Stimulated activated CD8-positive, alpha-beta memory T cell treated with anti-CD3 and anti-CD28 coated beads, Interleukin-4, amount 100 ng/mL, for 48 hours (primary cell): Measurements from ENCODE around the gene CNEP1R1.

Source experiments
- DNase-seq: peaks from one replicate; pipeline ENCODE4 v3.0.0-alpha.2; 2020

CNEP1R1 gene

GRCh38 chr16:50021544-50021943 is 3.5 kb upstream of the CNEP1R1 start:
- no peak for DNase-seq

- DNase-seq, result no peak
Observed at GRCh38 chr16:50023641-50024040, 1.4 kb upstream of the CNEP1R1 start.

- no peak for DNase-seq
Observed at GRCh38 chr16:50024207-50024606, 818 bp upstream of the CNEP1R1 start.

- DNase-seq, result peak; percentile 42
Observed at GRCh38 chr16:50025537-50025931, 509 bp downstream of the CNEP1R1 start.

- no peak for DNase-seq
Observed at GRCh38 chr16:50027829-50028228, 2.8 kb downstream of the CNEP1R1 start.

GRCh38 chr16:50035468-50035992 is 10.5 kb downstream of the CNEP1R1 start:
- no peak for DNase-seq

- no peak for DNase-seq
Observed at GRCh38 chr16:50036426-50036825, 11.4 kb downstream of the CNEP1R1 start.

GRCh38 chr16:50037662-50038220 is 12.7 kb downstream of the CNEP1R1 start:
- no peak for DNase-seq

- DNase-seq, result no peak
Observed at GRCh38 chr16:50038286-50038685, 13.3 kb downstream of the CNEP1R1 start.

GRCh38 chr16:50038756-50039529 is 13.9 kb downstream of the CNEP1R1 start:
- no peak for DNase-seq

- no peak for DNase-seq
Observed at GRCh38 chr16:50040018-50040417, 15.0 kb downstream of the CNEP1R1 start.

- DNase-seq, result no peak
Observed at GRCh38 chr16:50040710-50041109, 15.7 kb downstream of the CNEP1R1 start.

GRCh38 chr16:50043358-50043757 is 18.3 kb downstream of the CNEP1R1 start:
- DNase-seq, result no peak

- DNase-seq, result no peak
Observed at GRCh38 chr16:50045412-50045811, 20.4 kb downstream of the CNEP1R1 start.

GRCh38 chr16:50046853-50047252 is 21.8 kb downstream of the CNEP1R1 start:
- DNase-seq, result no peak

GRCh38 chr16:50047864-50048263 is 22.8 kb downstream of the CNEP1R1 start:
- DNase-seq, result no peak

- DNase-seq, result no peak
Observed at GRCh38 chr16:50050802-50051201, 25.8 kb downstream of the CNEP1R1 start.

- no peak for DNase-seq
Observed at GRCh38 chr16:50056226-50056625, 31.2 kb downstream of the CNEP1R1 start.

- no peak for DNase-seq
Observed at GRCh38 chr16:50058091-50058771, 33.2 kb downstream of the CNEP1R1 start.

- DNase-seq, result no peak
Observed at GRCh38 chr16:50059111-50059510, 34.1 kb downstream of the CNEP1R1 start.

- no peak for DNase-seq
Observed at GRCh38 chr16:50059669-50060068, 34.6 kb downstream of the CNEP1R1 start.

- DNase-seq, result no peak
Observed at GRCh38 chr16:50061326-50061725, 36.3 kb downstream of the CNEP1R1 start.

- DNase-seq, result no peak
Observed at GRCh38 chr16:50065241-50065623, 40.2 kb downstream of the CNEP1R1 start.
